GM23338 (cell line): ENCODE results near the gene MED16. TPM values are rescaled to one million over a fixed set of nuclear protein-coding genes. Genes with fewer than 3 reads are reported as not detected.
A peak's percentile ranks its signal among the peaks of the same experiment; 100 is the strongest.

Experiments
- ATAC-seq: fragments of 200-7000 bp; cut with Tn5 transposase; 3 replicates; pipeline ENCODE4 v1.9.1; 2020
- DNase-seq: peaks from one replicate; pipeline ENCODE4 v3.0.0-alpha.2; 2015; ENCODE audit warnings: low spot score
- H2AFZ ChIP-seq: fragments of 200-600 bp; sonication (generic); 2 replicates; pipeline ENCODE4 v1.8.0; 2016; ENCODE audit warnings: antibody characterized with exemption, mild to moderate bottlenecking, moderate library complexity
- H3F3A ChIP-seq: fragments of 200-600 bp; sonication (generic); replicated peaks from 2 replicates; pipeline ENCODE4 v1.8.0; 2017; ENCODE audit warnings: antibody characterized with exemption, mixed run types, low read depth
- H3K27ac ChIP-seq: fragments of 200-600 bp; sonication (generic); 2 replicates; pipeline ENCODE4 v1.6.1; 2016; ENCODE audit warnings: low read depth
- H3K27me3 ChIP-seq: fragments of 200-600 bp; sonication (generic); 2 replicates; pipeline ENCODE4 v1.8.0; 2016; ENCODE audit warnings: mild to moderate bottlenecking, mixed run types, moderate library complexity; ENCODE audit not compliant: insufficient read depth
- H3K36me3 ChIP-seq: fragments of 200-600 bp; sonication (generic); 2 replicates; pipeline ENCODE4 v1.8.0; 2016; ENCODE audit warnings: mild to moderate bottlenecking; ENCODE audit not compliant: insufficient read depth
- H3K4me1 ChIP-seq: fragments of 200-600 bp; sonication (generic); 2 replicates; pipeline ENCODE4 v1.8.0; 2016; ENCODE audit warnings: mild to moderate bottlenecking, moderate library complexity; ENCODE audit not compliant: insufficient read depth
- H3K4me2 ChIP-seq: fragments of 200-600 bp; sonication (generic); 2 replicates; pipeline ENCODE4 v1.7.1; 2017; ENCODE audit warnings: mixed run types
- H3K4me3 ChIP-seq: fragments of 200-600 bp; sonication (generic); 2 replicates; pipeline ENCODE4 v1.6.1; 2016; ENCODE audit warnings: mixed run types
- H3K79me2 ChIP-seq: fragments of 200-600 bp; sonication (generic); replicated peaks from 2 replicates; pipeline ENCODE4 v1.8.0; 2017; ENCODE audit warnings: mild to moderate bottlenecking; ENCODE audit not compliant: insufficient read depth
- H3K9me2 ChIP-seq: fragments of 200-600 bp; sonication (generic); 2 replicates; pipeline ENCODE4 v1.8.0; 2017; ENCODE audit not compliant: insufficient read depth
- H4K20me1 ChIP-seq: fragments of 200-600 bp; sonication (generic); replicated peaks from 2 replicates; pipeline ENCODE4 v1.8.0; 2017; ENCODE audit warnings: mild to moderate bottlenecking; ENCODE audit not compliant: insufficient read depth
- H3K27ac Mint-ChIP-seq: 2 replicates; pipeline ENCODE4 v1.8.0; 2020; ENCODE audit warnings: inconsistent platforms, mild to moderate bottlenecking, moderate library complexity, mixed read lengths
- H3K27me3 Mint-ChIP-seq: 3 replicates; pipeline ENCODE4 v1.8.0; 2022; ENCODE audit warnings: low read depth, mild to moderate bottlenecking, moderate library complexity, mixed read lengths, inconsistent platforms; ENCODE audit not compliant: insufficient read depth, poor library complexity
- H3K36me3 Mint-ChIP-seq: 3 replicates; pipeline ENCODE4 v1.8.0; 2021; ENCODE audit warnings: low read depth, mild to moderate bottlenecking, inconsistent platforms, moderate library complexity, mixed read lengths
- H3K4me1 Mint-ChIP-seq: 3 replicates; pipeline ENCODE4 v1.8.0; 2020; ENCODE audit warnings: mild to moderate bottlenecking, inconsistent platforms, mixed read lengths
- H3K4me3 Mint-ChIP-seq: 3 replicates; pipeline ENCODE4 v1.8.0; 2021; ENCODE audit warnings: moderate library complexity, mild to moderate bottlenecking, inconsistent platforms, mixed read lengths
- H3K9me3 Mint-ChIP-seq: 3 replicates; pipeline ENCODE4 v1.8.0; 2020; ENCODE audit warnings: moderate library complexity, mild to moderate bottlenecking, inconsistent platforms, mixed read lengths
- CREB1 ChIP-seq: fragments of 250-450 bp; sonication (Bioruptor Pico); IDR thresholded peaks from 2 replicates; pipeline ENCODE4 v1.5.0; 2020; ENCODE audit warnings: low read depth, mild to moderate bottlenecking, moderate library complexity
- CTCF ChIP-seq, 2 experiments: fragments of 200-600 bp in 1 of 2; sonication (generic) in 1 of 2; conservative IDR thresholded peaks; 2 replicates each; pipeline versions ENCODE4 v1.5.1 to v1.6.1; 2016 to 2017; ENCODE audit warnings: antibody characterized with exemption in 2 of 2, low read depth in 2 of 2, mild to moderate bottlenecking in 2 of 2, moderate library complexity in 1 of 2
- EZH2 ChIP-seq: fragments of 200-600 bp; sonication (generic); IDR thresholded peaks from one replicate; pipeline ENCODE4 v1.8.0; 2017; ENCODE audit warnings: antibody characterized with exemption, mild to moderate bottlenecking, low read depth; ENCODE audit not compliant: unreplicated experiment
- EZH2phosphoT487 ChIP-seq: fragments of 200-600 bp; sonication (generic); IDR thresholded peaks from one replicate; pipeline ENCODE4 v1.8.1; 2018; ENCODE audit warnings: antibody characterized with exemption; ENCODE audit not compliant: unreplicated experiment
- JUNB ChIP-seq: IDR thresholded peaks from one replicate; pipeline ENCODE4 v1.6.1; 2016; ENCODE audit warnings: antibody characterized with exemption; ENCODE audit not compliant: unreplicated experiment
- NANOG ChIP-seq: IDR thresholded peaks from 2 replicates; pipeline ENCODE4 v1.6.1; 2016; ENCODE audit warnings: antibody characterized with exemption, borderline replicate concordance
- POLR2AphosphoS5 ChIP-seq: IDR thresholded peaks from 2 replicates; pipeline ENCODE4 v1.6.1; 2016; ENCODE audit warnings: antibody characterized with exemption, low read depth
- REST ChIP-seq: IDR thresholded peaks from one replicate; pipeline ENCODE4 v1.6.1; 2018; ENCODE audit warnings: antibody characterized with exemption; ENCODE audit not compliant: unreplicated experiment
- STAT1 ChIP-seq: IDR thresholded peaks from one replicate; pipeline ENCODE4 v1.6.1; 2016; ENCODE audit warnings: antibody characterized with exemption; ENCODE audit not compliant: unreplicated experiment
- ZNF114 ChIP-seq: fragments of 250-450 bp; sonication (Bioruptor Pico); IDR thresholded peaks from 2 replicates; pipeline ENCODE4 v1.5.0; 2020; ENCODE audit warnings: mild to moderate bottlenecking, moderate library complexity
- ZNF462 ChIP-seq: fragments of 250-450 bp; sonication (Bioruptor Pico); IDR thresholded peaks from 2 replicates; pipeline ENCODE4 v1.5.0; 2020; ENCODE audit warnings: mild to moderate bottlenecking, moderate library complexity
- polyA plus RNA-seq: library from polyadenylated mRNA; unstranded; fragments of >200 nt; fragmentation: Nextera tagmentation; extraction: Ambion mirVana; gene quantifications from 2 replicates; pipeline ENCODE4 v1.2.1, GENCODE V29; 2016
- total RNA-seq: library from RNA; depleted of rRNA; stranded (reverse); fragments of >200 nt; shearing (Covaris generic); gene quantifications from 2 replicates; pipeline ENCODE4 v1.2.3, GENCODE V29; 2014

The MED16 gene
- total and polyA plus RNA-seq, 2 experiments from 2014 or later = 52.7 to 73.6 TPM

- no peak overlapping the region for H3K4me3 ChIP-seq
- H3K4me2 ChIP-seq = no peak overlapping the region
- Mint-ChIP-seq H3K4me3 (no peak overlapping the region), H3K4me1 (peaks cover 5% of the 10 kb centered on the region), H3K27ac (no peak overlapping the region), H3K36me3 (peaks cover 18% of the 10 kb centered on the region), H3K27me3 (peaks cover 5% of the 10 kb centered on the region), H3K9me3 (no peaks in the 10 kb centered on the region)
- no peak overlapping the region for H2AFZ ChIP-seq
- H3K9me2 ChIP-seq = no peaks in the 10 kb centered on the region
- peaks cover 7% of the 10 kb centered on the region for H3F3A ChIP-seq
- H4K20me1 ChIP-seq = peaks cover 10% of the 10 kb centered on the region
- no peaks in the 10 kb centered on the region for H3K27me3 ChIP-seq
- no peak overlapping the region for H3K27ac ChIP-seq
- DNase-seq = no peak
- no peaks in the 10 kb centered on the region for H3K36me3 ChIP-seq
- peaks cover 13% of the 10 kb centered on the region for H3K79me2 ChIP-seq
- peak; percentile 17 for ATAC-seq
- H3K4me1 ChIP-seq = peaks cover 3% of the 10 kb centered on the region; the same call in 1 of the 2 replicates
- TF ChIP-seq STAT1 = no peak
- no peak for TF ChIP-seq EZH2phosphoT487
These were observed 7.0 kb upstream of the MED16 start for GRCh38 chr19:900043-900301.

GRCh38 chr19:899336-900042 is 6.5 kb upstream of the MED16 start:
- no peak overlapping the region for H3K4me2 ChIP-seq
- ATAC-seq = no peak
- no peak for DNase-seq
- H3K4me1 ChIP-seq = peaks cover 3% of the 10 kb centered on the region; the same call in 1 of the 2 replicates
- H3K9me3 Mint-ChIP-seq = no peaks in the 10 kb centered on the region
- peaks cover 5% of the 10 kb centered on the region for H3K27me3 Mint-ChIP-seq
- H3K27ac Mint-ChIP-seq = no peak overlapping the region
- no peaks in the 10 kb centered on the region for H3K27me3 ChIP-seq
- H3K4me1 Mint-ChIP-seq = peaks cover 5% of the 10 kb centered on the region
- H2AFZ ChIP-seq = no peak overlapping the region
- peaks cover 7% of the 10 kb centered on the region for H3F3A ChIP-seq
- H3K4me3 ChIP-seq = no peak overlapping the region
- no peaks in the 10 kb centered on the region for H3K36me3 ChIP-seq
- no peak overlapping the region for H3K27ac ChIP-seq
- peaks cover 8% of the 10 kb centered on the region for H4K20me1 ChIP-seq
- H3K9me2 ChIP-seq = no peaks in the 10 kb centered on the region
- H3K4me3 Mint-ChIP-seq = no peak overlapping the region
- peaks cover 17% of the 10 kb centered on the region for H3K36me3 Mint-ChIP-seq
- H3K79me2 ChIP-seq = peaks cover 8% of the 10 kb centered on the region
- TF ChIP-seq CTCF (conservative IDR thresholded peaks at IDR 0.05; ENCODE audit: low read depth in 2 of 2) (no peak), EZH2 (no peak), ZNF114 (CRISPR knock-in tag) (no peak), NANOG (no peak), ZNF462 (CRISPR knock-in tag) (no peak), POLR2AphosphoS5 (no peak), EZH2phosphoT487 (no peak), CREB1 (CRISPR knock-in tag) (no peak), REST (no peak), JUNB (no peak)
